ENCODE results near the gene CMTM8.

DNA sequence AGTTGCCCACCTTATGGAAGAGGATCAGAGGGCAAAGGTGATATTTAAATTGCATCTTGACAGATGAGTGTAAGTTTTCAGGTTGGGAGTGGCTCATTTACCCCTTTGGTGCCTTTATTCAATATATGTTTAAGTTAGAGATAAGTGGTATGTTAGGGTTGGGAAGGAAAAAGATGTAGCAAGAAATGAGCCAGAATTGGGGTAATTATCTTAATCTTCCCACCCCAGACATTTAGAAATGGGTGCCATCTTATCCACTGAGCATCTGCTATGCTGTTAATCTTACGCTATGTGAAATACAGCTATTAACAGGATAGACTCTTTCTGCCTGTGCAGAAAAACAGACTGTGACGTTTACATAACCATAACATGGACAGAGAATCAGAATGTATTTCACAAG lies 159.5 kb downstream of the CMTM8 start:
- TF ChIP-seq NFE2L2 (conservative IDR thresholded peaks at IDR 0.05; ENCODE audit: low read length) = no peak
- TF ChIP-seq POLR2AphosphoS2 (conservative IDR thresholded peaks at IDR 0.05; ENCODE audit: low read length) = no peak
- no peak for TF ChIP-seq MYC (IDR thresholded peaks at IDR 0.05; ENCODE audit: borderline replicate concordance, low read length)
- TF ChIP-seq, protein P1, sequence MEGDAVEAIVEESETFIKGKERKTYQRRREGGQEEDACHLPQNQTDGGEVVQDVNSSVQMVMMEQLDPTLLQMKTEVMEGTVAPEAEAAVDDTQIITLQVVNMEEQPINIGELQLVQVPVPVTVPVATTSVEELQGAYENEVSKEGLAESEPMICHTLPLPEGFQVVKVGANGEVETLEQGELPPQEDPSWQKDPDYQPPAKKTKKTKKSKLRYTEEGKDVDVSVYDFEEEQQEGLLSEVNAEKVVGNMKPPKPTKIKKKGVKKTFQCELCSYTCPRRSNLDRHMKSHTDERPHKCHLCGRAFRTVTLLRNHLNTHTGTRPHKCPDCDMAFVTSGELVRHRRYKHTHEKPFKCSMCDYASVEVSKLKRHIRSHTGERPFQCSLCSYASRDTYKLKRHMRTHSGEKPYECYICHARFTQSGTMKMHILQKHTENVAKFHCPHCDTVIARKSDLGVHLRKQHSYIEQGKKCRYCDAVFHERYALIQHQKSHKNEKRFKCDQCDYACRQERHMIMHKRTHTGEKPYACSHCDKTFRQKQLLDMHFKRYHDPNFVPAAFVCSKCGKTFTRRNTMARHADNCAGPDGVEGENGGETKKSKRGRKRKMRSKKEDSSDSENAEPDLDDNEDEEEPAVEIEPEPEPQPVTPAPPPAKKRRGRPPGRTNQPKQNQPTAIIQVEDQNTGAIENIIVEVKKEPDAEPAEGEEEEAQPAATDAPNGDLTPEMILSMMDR (IDR thresholded peaks at IDR 0.05) = no peak
- TF ChIP-seq HDAC2 (IDR thresholded peaks at IDR 0.05) = no peak
- TF ChIP-seq, protein P2, sequence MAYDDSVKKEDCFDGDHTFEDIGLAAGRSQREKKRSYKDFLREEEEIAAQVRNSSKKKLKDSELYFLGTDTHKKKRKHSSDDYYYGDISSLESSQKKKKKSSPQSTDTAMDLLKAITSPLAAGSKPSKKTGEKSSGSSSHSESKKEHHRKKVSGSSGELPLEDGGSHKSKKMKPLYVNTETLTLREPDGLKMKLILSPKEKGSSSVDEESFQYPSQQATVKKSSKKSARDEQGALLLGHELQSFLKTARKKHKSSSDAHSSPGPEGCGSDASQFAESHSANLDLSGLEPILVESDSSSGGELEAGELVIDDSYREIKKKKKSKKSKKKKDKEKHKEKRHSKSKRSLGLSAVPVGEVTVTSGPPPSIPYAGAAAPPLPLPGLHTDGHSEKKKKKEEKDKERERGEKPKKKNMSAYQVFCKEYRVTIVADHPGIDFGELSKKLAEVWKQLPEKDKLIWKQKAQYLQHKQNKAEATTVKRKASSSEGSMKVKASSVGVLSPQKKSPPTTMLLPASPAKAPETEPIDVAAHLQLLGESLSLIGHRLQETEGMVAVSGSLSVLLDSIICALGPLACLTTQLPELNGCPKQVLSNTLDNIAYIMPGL (CRISPR knock-in tag; IDR thresholded peaks at IDR 0.05; ENCODE audit: borderline replicate concordance) = no peak
- TF ChIP-seq, protein P3, sequence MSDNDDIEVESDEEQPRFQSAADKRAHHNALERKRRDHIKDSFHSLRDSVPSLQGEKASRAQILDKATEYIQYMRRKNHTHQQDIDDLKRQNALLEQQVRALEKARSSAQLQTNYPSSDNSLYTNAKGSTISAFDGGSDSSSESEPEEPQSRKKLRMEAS (IDR thresholded peaks at IDR 0.05) = no peak

Measured in A549 (cell line).